Erythroblast (primary cell): ENCODE results near the gene AKNA.

Experiments
- GATA1 ChIP-seq: IDR thresholded peaks from 2 replicates; pipeline ENCODE4 v1.6.1; 2011; ENCODE audit warnings: low read depth, mild to moderate bottlenecking, control low read depth, low read length, moderate library complexity
- POLR2A ChIP-seq: IDR thresholded peaks from 2 replicates; pipeline ENCODE4 v1.6.1; 2011; ENCODE audit warnings: mild to moderate bottlenecking, low read length

DNA sequence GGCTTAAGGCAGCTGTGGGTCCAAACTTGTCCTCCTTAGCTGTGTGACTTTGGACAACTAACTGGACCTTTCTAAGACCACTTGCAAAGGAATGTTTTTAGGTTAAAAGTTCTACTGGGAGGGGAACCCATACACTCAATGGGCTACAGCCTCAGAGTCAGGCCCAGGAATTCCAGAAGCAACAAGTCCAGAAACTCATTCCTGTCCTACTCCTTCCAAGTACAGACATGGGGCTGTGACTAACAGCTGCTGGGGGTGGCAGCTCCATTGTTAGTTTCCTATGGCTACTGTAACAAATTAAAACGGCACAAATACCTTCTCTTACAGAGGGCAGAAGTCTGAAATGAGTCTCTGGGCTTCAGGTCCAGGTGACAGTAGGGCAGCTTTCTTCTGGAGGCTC is 12.4 kb upstream of the AKNA start:
- TF ChIP-seq POLR2A (no peak), GATA1 (no peak)
